Measurements from ENCODE around the gene BTBD10.
A peak's percentile ranks its signal among the peaks of the same experiment; 100 is the strongest.

Gene BTBD10

DNA sequence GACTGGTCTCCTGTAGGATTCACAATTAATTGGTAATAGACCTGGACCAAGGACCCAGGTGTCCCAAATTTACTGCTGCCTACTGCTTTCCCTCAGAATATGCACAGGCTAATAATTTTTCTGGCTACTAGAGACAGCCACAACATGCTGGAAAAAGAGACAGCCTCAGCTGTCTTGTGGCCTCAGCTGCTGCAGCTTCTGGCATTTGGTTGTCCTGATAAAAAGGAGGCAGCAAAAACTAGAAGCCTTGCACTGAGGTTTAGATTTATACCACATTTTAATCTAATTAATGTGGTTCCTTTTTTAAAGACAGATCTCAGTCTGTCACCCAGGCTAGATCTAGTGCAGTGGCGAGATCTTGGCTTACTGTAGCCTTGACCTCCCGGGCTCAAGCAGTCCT lies 89.8 kb downstream of the BTBD10 start:
- no peak for DNase-seq

- no peak for DNase-seq
Measured at GRCh38 chr11:13368041-13368446, 95.0 kb downstream of the BTBD10 start.

- DNase-seq = no peak
Measured at GRCh38 chr11:13367115-13367514, 95.9 kb downstream of the BTBD10 start.

- no peak for DNase-seq
Measured at GRCh38 chr11:13366266-13367026, 96.6 kb downstream of the BTBD10 start.

DNA sequence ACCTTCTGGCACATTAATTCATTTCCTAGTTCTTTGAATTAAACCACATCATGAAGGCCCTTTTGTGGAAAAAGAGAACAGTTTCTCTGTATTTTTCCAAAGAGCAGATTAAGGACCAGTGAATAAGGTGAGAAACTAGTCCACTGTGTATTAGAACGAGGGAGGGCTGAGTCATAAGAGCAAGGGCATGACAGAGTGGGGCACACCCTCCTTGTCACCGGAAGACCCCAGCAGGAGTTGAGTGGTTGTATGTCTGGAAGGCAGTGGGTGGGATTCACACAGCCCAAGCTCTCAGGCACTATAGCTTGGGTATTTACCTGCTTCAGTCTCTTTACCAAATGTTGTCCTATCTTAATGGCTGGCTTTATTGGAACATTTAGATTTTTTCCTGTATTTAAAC lies 98.6 kb downstream of the BTBD10 start:
- no peak for DNase-seq

DNA sequence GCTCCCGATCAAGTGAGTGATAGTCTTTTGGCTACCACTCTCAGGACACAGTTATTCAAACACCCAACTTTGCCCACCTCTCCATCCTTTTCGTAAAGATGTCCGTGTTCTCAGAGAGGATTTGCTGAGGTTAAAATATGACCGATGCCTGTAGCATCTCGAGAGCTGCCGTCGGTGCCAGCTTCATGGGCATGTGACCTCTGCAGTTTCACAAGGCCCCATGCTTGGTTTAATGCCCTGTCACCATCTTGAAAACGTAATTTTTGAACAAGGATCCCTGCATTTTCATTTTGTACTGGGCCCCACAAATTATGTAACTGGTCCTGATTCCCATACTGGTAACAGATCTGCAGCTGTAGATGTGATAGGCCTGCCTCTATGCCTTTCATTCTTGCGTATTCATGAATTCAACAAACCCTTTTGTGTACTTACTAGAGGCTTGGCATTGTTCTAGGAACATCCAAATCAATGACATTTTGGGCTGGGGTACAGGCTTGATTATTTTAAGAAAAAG lies 100.4 kb downstream of the BTBD10 start:
- DNase-seq = no peak

DNA sequence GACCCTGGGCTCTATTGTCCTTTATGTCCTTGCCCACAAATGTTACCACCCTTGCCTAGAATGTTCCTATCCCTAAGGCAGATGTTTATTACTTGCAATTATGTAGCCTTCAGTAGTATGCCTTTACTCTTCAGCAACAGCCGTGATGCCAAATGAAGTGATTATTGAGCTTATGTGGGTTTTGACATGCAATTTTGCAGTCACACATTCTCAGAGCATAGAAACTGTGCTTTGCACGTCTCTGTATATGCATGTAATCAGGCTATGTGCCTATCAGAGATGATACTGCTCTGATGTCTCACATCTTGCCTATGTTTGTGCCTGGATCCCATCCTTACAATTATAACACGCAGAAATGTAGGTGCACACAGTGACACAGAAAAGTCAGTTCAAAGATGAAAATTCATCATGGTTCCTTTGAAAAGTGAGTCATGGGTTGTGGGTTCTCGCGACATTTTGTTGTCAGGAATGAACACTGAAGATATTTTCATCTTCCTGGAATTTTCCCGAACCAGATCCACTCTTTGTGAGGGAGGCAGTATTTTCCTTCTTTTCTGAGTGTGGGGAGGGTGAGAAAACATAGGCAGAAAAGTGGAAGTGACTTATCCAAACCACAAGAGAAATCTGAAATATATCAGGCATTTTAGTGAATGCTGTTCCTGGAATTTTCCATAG lies 104.3 kb downstream of the BTBD10 start:
- no peak for DNase-seq

- DNase-seq = no peak
Measured at GRCh38 chr11:13357232-13357631, 105.8 kb downstream of the BTBD10 start.

DNA sequence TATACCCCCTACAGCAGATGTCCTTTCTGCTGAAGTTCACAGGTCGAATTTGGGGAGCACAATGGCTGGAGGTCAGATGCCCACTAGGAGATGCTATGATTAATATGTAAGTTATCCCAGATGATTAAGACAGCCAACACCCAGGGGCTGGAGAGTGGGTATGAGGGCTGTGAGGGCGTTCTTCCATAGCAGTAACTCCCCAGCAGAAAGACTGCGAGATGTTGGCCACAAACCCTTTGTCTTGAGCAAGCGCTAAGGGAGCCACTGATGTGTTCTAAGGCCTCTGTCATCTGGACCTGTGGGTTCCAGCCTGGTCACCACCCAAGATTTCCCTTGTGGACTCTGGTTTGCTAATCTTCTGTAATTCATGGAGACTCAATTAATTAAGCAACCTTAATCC lies 107.8 kb downstream of the BTBD10 start:
- DNase-seq = no peak

- DNase-seq = no peak
Measured at GRCh38 chr11:13354335-13354734, 108.7 kb downstream of the BTBD10 start.

DNA sequence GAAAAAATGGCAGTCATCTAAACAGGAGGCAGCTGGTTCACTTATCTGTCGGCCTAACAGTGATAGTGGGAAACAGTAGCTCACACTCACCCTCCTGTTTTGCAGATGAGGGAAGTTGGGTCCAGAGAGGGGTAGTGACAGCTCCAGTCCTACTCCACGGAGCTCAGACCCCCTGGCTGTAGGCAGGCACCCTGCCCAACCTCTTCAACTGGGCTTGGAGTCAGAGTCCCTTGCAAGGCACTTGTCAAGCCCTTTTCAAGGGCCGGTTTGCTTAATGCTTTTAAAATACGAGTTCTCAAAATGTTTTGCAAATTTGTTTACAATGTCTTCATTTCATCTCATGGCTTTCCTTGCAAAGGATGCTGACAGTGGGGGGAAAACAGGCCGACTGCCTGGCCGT lies 110.3 kb downstream of the BTBD10 start:
- DNase-seq = no peak

- no peak for DNase-seq
Measured at GRCh38 chr11:13349581-13349980, 113.4 kb downstream of the BTBD10 start.

DNA sequence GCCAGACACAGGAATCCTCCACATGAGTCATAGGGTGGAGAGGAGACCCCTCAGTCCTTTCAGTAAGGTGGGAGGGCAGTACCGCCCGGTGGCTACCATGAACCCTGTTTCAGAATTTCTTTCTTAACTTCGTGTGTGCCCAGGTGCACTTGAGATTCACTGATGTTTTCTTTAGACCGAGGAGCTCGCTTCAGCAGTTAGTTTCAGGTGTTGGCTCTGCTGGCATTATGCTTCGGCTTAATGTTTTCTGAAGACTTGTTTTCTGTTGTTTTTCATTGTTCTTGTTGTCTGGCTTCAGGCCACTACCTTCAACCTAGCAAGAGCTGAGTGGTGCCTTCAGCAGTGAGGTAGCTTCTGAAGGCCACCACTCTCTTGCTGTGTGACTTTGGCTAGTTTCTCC lies 114.0 kb downstream of the BTBD10 start:
- no peak for DNase-seq

DNA sequence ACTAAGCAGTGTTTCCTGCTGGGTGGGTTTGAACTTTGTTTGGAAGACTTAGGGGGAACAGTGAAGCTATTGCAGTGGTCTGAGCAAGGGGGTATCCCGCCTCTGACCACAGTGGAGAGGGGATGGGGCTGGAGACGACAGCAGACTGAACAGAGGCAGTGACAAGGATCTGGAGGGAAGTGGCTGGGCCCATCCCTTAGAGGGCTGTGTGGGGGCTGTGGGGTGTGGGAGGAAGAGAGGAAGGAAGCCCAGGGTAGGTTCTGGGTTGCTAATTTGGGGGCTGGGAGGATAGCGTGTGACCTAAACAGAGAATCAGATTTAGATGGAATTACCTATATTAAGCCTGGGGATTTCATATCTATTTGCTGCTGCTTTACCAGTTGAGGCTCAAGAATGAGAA lies 114.7 kb downstream of the BTBD10 start:
- DNase-seq = no peak

DNA sequence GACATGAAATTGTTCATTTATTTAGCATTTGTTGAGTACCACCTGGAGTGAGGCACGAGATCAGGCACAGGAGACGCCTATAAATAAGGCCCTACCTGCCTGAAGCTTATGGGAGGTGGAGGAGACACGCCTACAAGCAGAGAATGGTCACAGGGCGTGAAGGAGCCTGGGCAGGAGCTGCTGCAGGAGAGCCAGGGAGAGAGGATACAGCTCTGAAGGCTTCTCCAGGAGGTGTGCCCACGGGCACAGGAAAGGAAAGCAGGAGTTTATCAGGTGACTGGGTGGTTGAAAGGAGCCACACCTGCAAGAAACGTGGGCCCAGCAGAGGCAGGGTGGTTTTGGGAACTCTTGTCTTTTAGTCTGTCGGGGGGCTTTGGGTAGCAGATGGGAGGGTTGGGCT lies 115.1 kb downstream of the BTBD10 start:
- DNase-seq = no peak

- no peak for DNase-seq
Measured at GRCh38 chr11:13346470-13346869, 116.6 kb downstream of the BTBD10 start.

DNA sequence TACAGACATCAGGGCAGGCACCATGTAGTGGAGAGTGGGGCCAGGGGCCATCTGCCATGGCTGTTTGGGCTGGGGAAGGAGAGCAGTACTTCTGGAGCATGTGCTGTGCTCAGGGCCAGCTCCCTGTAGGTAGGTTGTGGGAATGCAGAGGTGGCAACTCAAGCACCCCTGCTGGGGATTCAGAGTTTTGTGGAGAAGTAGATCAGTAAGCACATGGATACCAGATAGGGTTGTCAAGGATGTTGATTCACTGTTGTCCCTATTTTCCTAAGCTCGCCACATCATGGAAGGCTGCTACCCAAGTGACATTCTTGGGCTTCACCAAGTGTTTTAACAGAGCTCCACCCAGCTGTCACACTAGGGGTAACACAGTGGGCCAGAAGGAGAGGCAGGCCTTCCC lies 118.2 kb downstream of the BTBD10 start:
- no peak for DNase-seq

GRCh38 chr11:13343931-13344717 lies 118.9 kb downstream of the BTBD10 start:
- DNase-seq = peak; percentile 78

DNA sequence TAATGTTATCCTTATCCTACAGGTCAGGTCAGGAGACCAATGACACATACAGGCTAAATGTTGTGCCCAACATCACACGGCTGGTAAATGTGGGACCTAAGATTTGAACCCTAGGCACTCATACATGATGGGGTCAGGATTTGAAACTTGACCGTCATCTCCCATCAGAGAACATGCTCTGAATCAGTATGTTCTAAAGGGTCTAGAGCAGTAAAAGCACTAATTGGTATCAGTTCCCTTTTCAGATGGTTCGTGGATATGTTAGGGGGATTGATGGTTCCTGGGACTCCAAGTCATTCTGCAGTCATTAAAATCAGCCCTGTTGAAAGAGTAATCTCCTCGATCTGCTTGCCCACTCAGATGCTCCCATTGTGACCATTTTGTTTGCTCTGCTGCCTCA lies 120.0 kb downstream of the BTBD10 start:
- no peak for DNase-seq

- DNase-seq = no peak
Measured at GRCh38 chr11:13341026-13341425, 122.0 kb downstream of the BTBD10 start.

GRCh38 chr11:13339195-13340153 lies 123.5 kb downstream of the BTBD10 start:
- DNase-seq = peak; percentile 66

DNA sequence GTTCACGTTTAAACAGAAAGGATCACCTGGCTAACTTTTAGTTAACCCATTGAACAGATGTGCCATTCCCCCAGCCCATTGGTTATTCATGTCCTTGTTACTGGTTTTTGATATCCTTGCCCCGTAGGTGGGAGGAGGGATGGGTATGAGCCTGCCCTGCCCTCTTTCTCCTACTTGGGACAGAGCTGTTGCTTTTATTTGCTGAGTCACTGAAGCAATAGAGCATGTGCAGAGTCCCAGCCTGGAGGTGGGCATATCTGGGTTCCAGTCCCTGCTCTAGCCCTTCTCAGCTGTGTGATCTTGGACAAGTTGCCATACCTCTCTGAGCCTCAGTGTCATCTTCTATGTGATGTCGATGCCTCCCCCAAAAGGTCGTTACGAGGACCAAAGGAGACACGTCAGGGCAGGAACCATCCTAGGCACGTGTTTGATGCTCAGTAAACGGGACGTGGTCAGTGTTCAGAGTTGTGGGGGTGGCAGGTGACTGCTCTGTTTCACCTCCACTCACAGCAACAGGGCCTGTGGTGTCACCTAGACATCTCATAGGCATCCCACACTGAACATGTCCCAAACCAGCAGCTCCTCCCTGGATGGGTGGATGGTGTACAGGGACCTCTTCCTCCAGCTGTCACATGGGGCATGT lies 124.5 kb downstream of the BTBD10 start:
- peak; percentile 46 for DNase-seq

Data from activated CD4-positive, alpha-beta T cell treated with anti-CD3 and anti-CD28 coated beads, Interleukin-2, Interleukin-6, amounts not matched to agents 100 ng/mL and 50 ng/mL, durations not matched to agents 16 hours and 8 hours (primary cell).